ENCODE results near the gene ZBTB46.
"Not testable (repeated sequence)": the region's sequence is repeated elsewhere in the genome, so short reads cannot be mapped to it uniquely, and the experiment has no call there.

Gene ZBTB46

GRCh38 chr20:63783970-63784369, 47.1 kb downstream of the ZBTB46 start:
- no peak for DNase-seq

GRCh38 chr20:63782521-63782971, 48.5 kb downstream of the ZBTB46 start:
- no peak for DNase-seq

- DNase-seq = peak in 2 of 4 experiments; percentile 13 to 48
Observed at GRCh38 chr20:63782051-63782471, 49.0 kb downstream of the ZBTB46 start.

- no peak for DNase-seq
Observed at GRCh38 chr20:63781181-63781580, 49.9 kb downstream of the ZBTB46 start.

GRCh38 chr20:63778857-63779256, 52.2 kb downstream of the ZBTB46 start:
- DNase-seq = no peak

- no peak for DNase-seq
Observed at GRCh38 chr20:63778034-63778752, 52.9 kb downstream of the ZBTB46 start.

- DNase-seq = no peak
Observed at GRCh38 chr20:63777614-63778013, 53.5 kb downstream of the ZBTB46 start.

- not testable (repeated sequence) for DNase-seq
Observed at GRCh38 chr20:63776875-63777274, 54.2 kb downstream of the ZBTB46 start.

- no peak for DNase-seq
Observed at GRCh38 chr20:63775096-63775978, 55.7 kb downstream of the ZBTB46 start.

- DNase-seq = no peak
Observed at GRCh38 chr20:63774306-63774705, 56.8 kb downstream of the ZBTB46 start.

GRCh38 chr20:63773571-63774241, 57.4 kb downstream of the ZBTB46 start:
- no peak for DNase-seq

- no peak for DNase-seq
Observed at GRCh38 chr20:63772781-63773518, 58.1 kb downstream of the ZBTB46 start.

- DNase-seq = no peak
Observed at GRCh38 chr20:63771046-63771707, 59.9 kb downstream of the ZBTB46 start.

- DNase-seq = no peak
Observed at GRCh38 chr20:63769891-63770474, 61.1 kb downstream of the ZBTB46 start.

GRCh38 chr20:63768591-63769515, 62.2 kb downstream of the ZBTB46 start:
- DNase-seq = no peak

- no peak for DNase-seq
Observed at GRCh38 chr20:63767886-63768285, 63.2 kb downstream of the ZBTB46 start.

- no peak for DNase-seq
Observed at GRCh38 chr20:63767456-63767855, 63.6 kb downstream of the ZBTB46 start.

GRCh38 chr20:63766695-63767426, 64.2 kb downstream of the ZBTB46 start:
- DNase-seq = no peak

- DNase-seq = no peak
Observed at GRCh38 chr20:63765902-63766301, 65.2 kb downstream of the ZBTB46 start.
